ENCODE data around the gene PRPS1L1. TPM values are rescaled to one million over a fixed set of nuclear protein-coding genes. Genes with fewer than 3 reads are reported as not detected.

The PRPS1L1 gene
- total and polyA plus RNA-seq, 10 of the 15 experiments (the other 5 are each of a cell fraction or from before 2014, with no cell fraction given), result not detected

GRCh38 chr7:18041191-18041590 is 13.5 kb upstream of the PRPS1L1 start:
- ChIA-PET POLR2A (no interaction called here), SMC1A (ENCODE audit: uncharacterized antibody, unreplicated experiment) (no interaction called here), CTCF (no interaction called here), RAD21 (ENCODE audit: unreplicated experiment) (no interaction called here)
- ATAC-seq, result no peak
- Histone ChIP-seq H3K4me2 (ENCODE audit: control insufficient read depth, insufficient read depth) (no peak overlapping the region), H2AFZ (ENCODE audit: control insufficient read depth, low read depth, low read length) (no peak overlapping the region), H3K4me1 (ENCODE audit: control insufficient read depth, insufficient read depth, low read length) (no peaks in the 10 kb centered on the region), H3K4me3 (no peak overlapping the region), H3K9ac (ENCODE audit: control insufficient read depth, insufficient read depth, low read length) (no peak overlapping the region), H3K27ac (ENCODE audit: control insufficient read depth, insufficient read depth) (no peak overlapping the region), H3K9me3 (replicated peaks; ENCODE audit: control insufficient read depth, insufficient read depth, low read length) (no peaks in the 10 kb centered on the region), H3K27me3 (replicated peaks in 1 of 2; ENCODE audit: control insufficient read depth in 2 of 2, insufficient read depth in 2 of 2, low read length in 1 of 2) (no peaks in the 10 kb centered on the region), H3K79me2 (ENCODE audit: control insufficient read depth, insufficient read depth, low read length) (no peaks in the 10 kb centered on the region), H3K36me3 (ENCODE audit: control insufficient read depth in 2 of 2, insufficient read depth in 2 of 2, low read length in 1 of 2) (no peaks in the 10 kb centered on the region), H4K20me1 (ENCODE audit: control insufficient read depth, insufficient read depth) (no peaks in the 10 kb centered on the region)
- TF ChIP-seq IKZF1 (conservative IDR thresholded peaks at IDR 0.05) (no peak), HCFC1 (IDR thresholded peaks at IDR 0.05; ENCODE audit: low read length) (no peak), ZSCAN29 (IDR thresholded peaks at IDR 0.05) (no peak), NBN (IDR thresholded peaks at IDR 0.05) (no peak), NFYA (IDR thresholded peaks at IDR 0.05; ENCODE audit: borderline replicate concordance, low read depth, low read length) (no peak), NR2C1 (IDR thresholded peaks at IDR 0.05) (no peak), SMAD1 (IDR thresholded peaks at IDR 0.05; ENCODE audit: low read depth, partially characterized antibody) (no peak), YBX1 (IDR thresholded peaks at IDR 0.05) (no peak), POLR2AphosphoS2 (IDR thresholded peaks at IDR 0.05; ENCODE audit: low read depth, low read length) (no peak), CHD1 (IDR thresholded peaks at IDR 0.05; ENCODE audit: low read depth, low read length) (no peak), DPF2 (IDR thresholded peaks at IDR 0.05) (no peak), SMC3 (IDR thresholded peaks at IDR 0.05; ENCODE audit: borderline replicate concordance, low read length) (no peak), MTA2 (IDR thresholded peaks at IDR 0.05; ENCODE audit: low read depth) (no peak), GABPA (IDR thresholded peaks at IDR 0.05; ENCODE audit: low read depth) (no peak), EED (IDR thresholded peaks at IDR 0.05; ENCODE audit: low read depth) (no peak), RUNX3 (IDR thresholded peaks at IDR 0.05; ENCODE audit: low read length) (no peak), NFIC (IDR thresholded peaks at IDR 0.05; ENCODE audit: low read depth, low read length) (no peak), PRDM15 (CRISPR knock-in tag; IDR thresholded peaks at IDR 0.05) (no peak)
- TF ChIP-seq, protein P1, sequence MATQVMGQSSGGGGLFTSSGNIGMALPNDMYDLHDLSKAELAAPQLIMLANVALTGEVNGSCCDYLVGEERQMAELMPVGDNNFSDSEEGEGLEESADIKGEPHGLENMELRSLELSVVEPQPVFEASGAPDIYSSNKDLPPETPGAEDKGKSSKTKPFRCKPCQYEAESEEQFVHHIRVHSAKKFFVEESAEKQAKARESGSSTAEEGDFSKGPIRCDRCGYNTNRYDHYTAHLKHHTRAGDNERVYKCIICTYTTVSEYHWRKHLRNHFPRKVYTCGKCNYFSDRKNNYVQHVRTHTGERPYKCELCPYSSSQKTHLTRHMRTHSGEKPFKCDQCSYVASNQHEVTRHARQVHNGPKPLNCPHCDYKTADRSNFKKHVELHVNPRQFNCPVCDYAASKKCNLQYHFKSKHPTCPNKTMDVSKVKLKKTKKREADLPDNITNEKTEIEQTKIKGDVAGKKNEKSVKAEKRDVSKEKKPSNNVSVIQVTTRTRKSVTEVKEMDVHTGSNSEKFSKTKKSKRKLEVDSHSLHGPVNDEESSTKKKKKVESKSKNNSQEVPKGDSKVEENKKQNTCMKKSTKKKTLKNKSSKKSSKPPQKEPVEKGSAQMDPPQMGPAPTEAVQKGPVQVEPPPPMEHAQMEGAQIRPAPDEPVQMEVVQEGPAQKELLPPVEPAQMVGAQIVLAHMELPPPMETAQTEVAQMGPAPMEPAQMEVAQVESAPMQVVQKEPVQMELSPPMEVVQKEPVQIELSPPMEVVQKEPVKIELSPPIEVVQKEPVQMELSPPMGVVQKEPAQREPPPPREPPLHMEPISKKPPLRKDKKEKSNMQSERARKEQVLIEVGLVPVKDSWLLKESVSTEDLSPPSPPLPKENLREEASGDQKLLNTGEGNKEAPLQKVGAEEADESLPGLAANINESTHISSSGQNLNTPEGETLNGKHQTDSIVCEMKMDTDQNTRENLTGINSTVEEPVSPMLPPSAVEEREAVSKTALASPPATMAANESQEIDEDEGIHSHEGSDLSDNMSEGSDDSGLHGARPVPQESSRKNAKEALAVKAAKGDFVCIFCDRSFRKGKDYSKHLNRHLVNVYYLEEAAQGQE (IDR thresholded peaks at IDR 0.05; ENCODE audit: low read depth, low read length), result no peak
- intact Hi-C loops (cut with micrococcal nuclease; ENCODE audit: unreplicated experiment) (no loop called here), in situ Hi-C loops (cut with MboI) (no loop called here)
- DNase-seq (ENCODE audit: low read depth, low spot score), result no peak
- FAIRE-seq, result no peak
- no TSS peak for BruUV-seq (replicated peaks)
